ENCODE results near the gene SEH1L.

DNA sequence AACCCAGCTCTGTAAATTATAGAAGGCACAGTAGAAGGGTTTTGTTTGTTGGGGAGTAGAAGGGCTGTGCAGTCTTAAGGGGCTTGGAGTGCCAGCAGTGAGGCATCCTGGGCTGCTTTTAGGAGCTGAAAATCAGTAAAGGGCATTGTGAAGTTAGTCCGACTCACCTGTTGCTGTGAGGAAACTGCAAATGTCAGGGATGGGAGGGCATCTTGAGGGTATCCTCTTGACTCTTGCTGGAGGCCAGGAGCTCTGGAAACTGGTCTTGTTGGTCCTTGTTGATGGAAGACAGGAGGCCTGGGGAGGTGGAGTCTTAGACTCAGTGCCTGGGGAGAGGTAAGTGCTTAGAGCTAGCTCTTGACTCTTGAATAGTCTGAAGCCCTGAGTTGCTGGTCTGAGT is 57.5 kb downstream of the SEH1L start:
- TF ChIP-seq, protein P1, sequence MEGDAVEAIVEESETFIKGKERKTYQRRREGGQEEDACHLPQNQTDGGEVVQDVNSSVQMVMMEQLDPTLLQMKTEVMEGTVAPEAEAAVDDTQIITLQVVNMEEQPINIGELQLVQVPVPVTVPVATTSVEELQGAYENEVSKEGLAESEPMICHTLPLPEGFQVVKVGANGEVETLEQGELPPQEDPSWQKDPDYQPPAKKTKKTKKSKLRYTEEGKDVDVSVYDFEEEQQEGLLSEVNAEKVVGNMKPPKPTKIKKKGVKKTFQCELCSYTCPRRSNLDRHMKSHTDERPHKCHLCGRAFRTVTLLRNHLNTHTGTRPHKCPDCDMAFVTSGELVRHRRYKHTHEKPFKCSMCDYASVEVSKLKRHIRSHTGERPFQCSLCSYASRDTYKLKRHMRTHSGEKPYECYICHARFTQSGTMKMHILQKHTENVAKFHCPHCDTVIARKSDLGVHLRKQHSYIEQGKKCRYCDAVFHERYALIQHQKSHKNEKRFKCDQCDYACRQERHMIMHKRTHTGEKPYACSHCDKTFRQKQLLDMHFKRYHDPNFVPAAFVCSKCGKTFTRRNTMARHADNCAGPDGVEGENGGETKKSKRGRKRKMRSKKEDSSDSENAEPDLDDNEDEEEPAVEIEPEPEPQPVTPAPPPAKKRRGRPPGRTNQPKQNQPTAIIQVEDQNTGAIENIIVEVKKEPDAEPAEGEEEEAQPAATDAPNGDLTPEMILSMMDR (IDR thresholded peaks at IDR 0.05; ENCODE audit: low read depth, low read length): no peak
- no peak for TF ChIP-seq EZH2phosphoT487 (IDR thresholded peaks at IDR 0.05; ENCODE audit: low read depth)

Data from OCI-LY3 (cell line).